DND-41 (cell line): ENCODE measurements around the gene TIMM44.

ENCODE experiments used
- ATAC-seq: fragments of 200-7000 bp; cut with Tn5 transposase; 3 replicates; pipeline ENCODE4 v1.9.1; 2021; ENCODE audit warnings: low read depth; ENCODE audit not compliant: insufficient read depth
- DNase-seq: peaks from one replicate; pipeline ENCODE4 v3.0.0-alpha.2; 2020
- H2AFZ ChIP-seq: 2 replicates; pipeline ENCODE4 v1.6.0; 2012; ENCODE audit warnings: low read depth, low read length
- H3K27ac ChIP-seq: 2 replicates; pipeline ENCODE4 v1.5.1; 2012; ENCODE audit warnings: low read length, inconsistent platforms
- H3K27me3 ChIP-seq: fragments of 200-600 bp; sonication (generic); 2 replicates; pipeline ENCODE4 v1.6.0; 2012; ENCODE audit warnings: low read length, mild to moderate bottlenecking, inconsistent platforms; ENCODE audit not compliant: insufficient read depth, poor library complexity
- H3K36me3 ChIP-seq: 2 replicates; pipeline ENCODE4 v1.5.1; 2012; ENCODE audit warnings: low read length, inconsistent platforms; ENCODE audit not compliant: insufficient read depth
- H3K4me1 ChIP-seq: 2 replicates; pipeline ENCODE4 v1.5.1; 2012; ENCODE audit warnings: mild to moderate bottlenecking, low read length; ENCODE audit not compliant: insufficient read depth
- H3K4me2 ChIP-seq: 2 replicates; pipeline ENCODE4 v1.6.0; 2012; ENCODE audit warnings: mild to moderate bottlenecking, moderate library complexity, low read length, inconsistent platforms; ENCODE audit not compliant: insufficient read depth
- H3K4me3 ChIP-seq, 2 experiments: fragments of 200-600 bp in 1 of 2; shearing (Covaris generic) in 1 of 2; 2 replicates each; pipeline ENCODE4 v1.5.1; 2012 to 2016; ENCODE audit warnings: inconsistent platforms in 2 of 2, low read length in 2 of 2, mild to moderate bottlenecking in 2 of 2, low read depth in 1 of 2, moderate library complexity in 1 of 2
- H3K79me2 ChIP-seq: 2 replicates; pipeline ENCODE4 v1.6.0; 2012; ENCODE audit warnings: low read length, inconsistent platforms; ENCODE audit not compliant: insufficient read depth
- H3K9ac ChIP-seq: 2 replicates; pipeline ENCODE4 v1.6.0; 2012; ENCODE audit warnings: low read depth, mild to moderate bottlenecking, inconsistent platforms, low read length, moderate library complexity
- H3K9me3 ChIP-seq: 2 replicates; pipeline ENCODE4 v1.5.1; 2012; ENCODE audit warnings: low read length, moderate library complexity, mild to moderate bottlenecking, inconsistent platforms; ENCODE audit not compliant: insufficient read depth, severe bottlenecking
- H4K20me1 ChIP-seq: 2 replicates; pipeline ENCODE4 v1.6.0; 2012; ENCODE audit warnings: low read length; ENCODE audit not compliant: insufficient read depth
- EZH2 ChIP-seq: IDR thresholded peaks from 3 replicates; pipeline ENCODE4 v1.6.1; 2012; ENCODE audit warnings: borderline replicate concordance, low read depth, mild to moderate bottlenecking, moderate library complexity, low read length, inconsistent platforms; ENCODE audit not compliant: severe bottlenecking
- TF ChIP-seq, protein P1 (sequence below): IDR thresholded peaks from 2 replicates; pipeline ENCODE4 v1.5.1; 2012; ENCODE audit warnings: borderline replicate concordance, low read length, moderate library complexity, mild to moderate bottlenecking; ENCODE audit not compliant: poor library complexity, severe bottlenecking; ENCODE audit errors: extremely low read depth

Gene TIMM44

DNA sequence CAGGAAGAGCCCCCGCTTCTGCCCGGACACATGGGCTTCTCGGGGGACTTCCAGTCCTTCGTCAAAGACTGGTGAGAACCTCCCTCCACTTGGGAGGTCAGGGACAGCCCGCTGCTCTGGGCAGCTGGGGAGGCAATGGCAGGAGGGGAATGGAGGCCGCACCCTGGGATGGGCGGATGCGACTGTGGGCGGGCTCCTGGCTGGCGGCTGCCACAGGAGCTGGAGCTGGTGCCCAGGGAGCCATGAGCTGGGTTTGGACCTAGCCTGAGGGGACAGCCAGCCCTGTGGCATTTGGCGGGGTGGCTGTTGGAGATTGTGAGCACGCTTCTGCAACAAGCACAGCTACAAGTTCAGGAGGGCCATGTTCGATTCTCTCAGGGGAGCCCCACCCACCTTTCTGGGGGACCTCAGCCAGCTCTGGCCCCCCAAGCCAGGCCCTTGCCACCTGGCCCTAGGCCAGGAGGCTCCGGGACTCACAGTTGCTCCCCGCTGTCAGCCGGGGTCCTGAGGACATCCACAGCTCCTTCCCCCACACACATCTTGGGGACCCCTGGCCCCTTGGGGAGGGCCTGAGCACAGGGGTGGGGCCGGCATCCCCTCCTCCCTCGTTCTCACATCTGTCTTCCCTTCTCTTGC lies 31.8 kb downstream of the TIMM44 start:
- Histone ChIP-seq H3K4me3 (no peak overlapping the region), H3K27ac (no peak overlapping the region), H4K20me1 (peaks cover 58% of the 10 kb centered on the region), H3K4me2 (no peak overlapping the region), H3K9ac (no peak overlapping the region), H3K36me3 (peaks cover 55% of the 10 kb centered on the region), H3K27me3 (peaks cover 12% of the 10 kb centered on the region), H3K4me1 (peaks cover 2% of the 10 kb centered on the region; the same call in 1 of the 2 replicates), H3K79me2 (peaks cover 29% of the 10 kb centered on the region), H2AFZ (no peak overlapping the region), H3K9me3 (no peaks in the 10 kb centered on the region)
- no peak for TF ChIP-seq EZH2
- TF ChIP-seq, protein P1, sequence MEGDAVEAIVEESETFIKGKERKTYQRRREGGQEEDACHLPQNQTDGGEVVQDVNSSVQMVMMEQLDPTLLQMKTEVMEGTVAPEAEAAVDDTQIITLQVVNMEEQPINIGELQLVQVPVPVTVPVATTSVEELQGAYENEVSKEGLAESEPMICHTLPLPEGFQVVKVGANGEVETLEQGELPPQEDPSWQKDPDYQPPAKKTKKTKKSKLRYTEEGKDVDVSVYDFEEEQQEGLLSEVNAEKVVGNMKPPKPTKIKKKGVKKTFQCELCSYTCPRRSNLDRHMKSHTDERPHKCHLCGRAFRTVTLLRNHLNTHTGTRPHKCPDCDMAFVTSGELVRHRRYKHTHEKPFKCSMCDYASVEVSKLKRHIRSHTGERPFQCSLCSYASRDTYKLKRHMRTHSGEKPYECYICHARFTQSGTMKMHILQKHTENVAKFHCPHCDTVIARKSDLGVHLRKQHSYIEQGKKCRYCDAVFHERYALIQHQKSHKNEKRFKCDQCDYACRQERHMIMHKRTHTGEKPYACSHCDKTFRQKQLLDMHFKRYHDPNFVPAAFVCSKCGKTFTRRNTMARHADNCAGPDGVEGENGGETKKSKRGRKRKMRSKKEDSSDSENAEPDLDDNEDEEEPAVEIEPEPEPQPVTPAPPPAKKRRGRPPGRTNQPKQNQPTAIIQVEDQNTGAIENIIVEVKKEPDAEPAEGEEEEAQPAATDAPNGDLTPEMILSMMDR: no peak
- DNase-seq (no peak), ATAC-seq (no peak)

DNA sequence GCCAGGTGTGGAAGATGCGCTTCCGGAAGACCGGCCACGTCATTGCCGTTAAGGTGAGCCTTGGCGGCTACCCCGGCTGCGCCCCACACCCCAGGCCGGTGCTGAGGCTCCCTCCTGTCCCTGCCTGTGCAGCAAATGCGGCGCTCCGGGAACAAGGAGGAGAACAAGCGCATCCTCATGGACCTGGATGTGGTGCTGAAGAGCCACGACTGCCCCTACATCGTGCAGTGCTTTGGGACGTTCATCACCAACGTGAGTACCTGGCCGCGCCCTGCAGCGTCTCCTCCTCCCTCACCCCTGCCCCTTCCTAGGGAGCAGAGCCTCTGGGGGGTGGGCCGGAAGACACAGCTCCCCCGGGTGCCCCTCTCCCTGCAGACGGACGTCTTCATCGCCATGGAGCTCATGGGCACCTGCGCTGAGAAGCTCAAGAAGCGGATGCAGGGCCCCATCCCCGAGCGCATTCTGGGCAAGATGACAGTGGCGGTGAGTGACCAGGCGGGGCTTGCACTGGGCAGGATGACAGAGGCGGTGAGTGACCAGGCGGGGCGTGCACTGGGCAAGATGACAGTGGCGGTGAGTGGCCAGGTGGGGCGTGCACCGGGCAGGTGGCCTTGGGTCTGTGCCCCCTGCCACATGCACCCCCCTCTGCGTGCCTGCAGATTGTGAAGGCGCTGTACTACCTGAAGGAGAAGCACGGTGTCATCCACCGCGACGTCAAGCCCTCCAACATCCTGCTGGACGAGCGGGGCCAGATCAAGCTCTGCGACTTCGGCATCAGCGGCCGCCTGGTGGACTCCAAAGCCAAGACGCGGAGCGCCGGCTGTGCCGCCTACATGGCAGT lies 32.9 kb downstream of the TIMM44 start:
- TF ChIP-seq, protein P1: no peak
- no peak for TF ChIP-seq EZH2
- no peaks in the 10 kb centered on the region for H3K9me3 ChIP-seq
- no peak overlapping the region for H3K4me3 ChIP-seq
- peaks cover 9% of the 10 kb centered on the region for H3K4me1 ChIP-seq
- DNase-seq: no peak
- H3K4me2 ChIP-seq: no peak overlapping the region
- peaks cover 66% of the 10 kb centered on the region for H4K20me1 ChIP-seq
- peaks cover 3% of the 10 kb centered on the region for H3K27me3 ChIP-seq
- no peak overlapping the region for H3K27ac ChIP-seq
- H3K79me2 ChIP-seq: peaks cover 40% of the 10 kb centered on the region
- H3K9ac ChIP-seq: no peak overlapping the region
- ATAC-seq: no peak
- H2AFZ ChIP-seq: no peak overlapping the region
- peaks cover 65% of the 10 kb centered on the region for H3K36me3 ChIP-seq

DNA sequence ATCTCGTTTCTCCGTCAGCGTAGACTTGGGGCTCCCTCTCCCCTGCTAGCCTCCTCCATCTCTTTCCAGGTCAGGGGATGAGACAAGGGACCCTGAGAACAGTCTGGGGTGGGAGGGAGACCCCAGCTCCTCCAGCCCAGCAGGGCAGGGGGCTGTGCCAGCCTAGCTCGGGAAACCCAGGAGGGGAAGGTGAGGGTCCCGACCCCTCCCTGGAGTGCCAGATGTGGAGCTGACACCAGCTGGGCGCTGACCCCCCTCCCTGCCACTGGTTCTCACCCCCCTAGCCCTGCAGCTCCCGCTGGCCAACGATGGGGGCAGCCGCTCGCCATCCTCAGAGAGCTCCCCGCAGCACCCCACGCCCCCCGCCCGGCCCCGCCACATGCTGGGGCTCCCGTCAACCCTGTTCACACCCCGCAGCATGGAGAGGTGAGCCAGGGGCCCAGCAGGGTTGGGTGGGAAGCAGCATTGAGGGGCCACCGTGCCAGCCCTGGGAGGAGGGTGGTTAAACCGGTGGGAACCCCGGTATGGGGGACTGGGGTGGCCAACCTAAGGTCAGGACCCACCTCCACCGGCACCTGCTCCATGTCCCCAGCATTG lies 33.9 kb downstream of the TIMM44 start:
- Histone ChIP-seq H2AFZ (no peak overlapping the region), H3K79me2 (peaks cover 50% of the 10 kb centered on the region), H3K27me3 (no peaks in the 10 kb centered on the region), H3K36me3 (peaks cover 74% of the 10 kb centered on the region), H3K4me2 (no peak overlapping the region), H3K4me1 (peaks cover 19% of the 10 kb centered on the region), H3K4me3 (no peak overlapping the region), H3K9ac (no peak overlapping the region), H3K9me3 (no peaks in the 10 kb centered on the region), H4K20me1 (peaks cover 71% of the 10 kb centered on the region), H3K27ac (no peak overlapping the region)
- TF ChIP-seq, protein P1: no peak
- no peak for TF ChIP-seq EZH2
- DNase-seq: no peak
- no peak for ATAC-seq
